Activated naive CD4-positive, alpha-beta T cell treated with anti-CD3 and anti-CD28 coated beads, Interleukin-2, amount 50 U/mL, for 72 hours (primary cell): ENCODE data around the gene C1QTNF12. TPM values are rescaled to one million over a fixed set of nuclear protein-coding genes. Genes with fewer than 3 reads are reported as not detected.

ENCODE experiments used
- ATAC-seq, 2 donors: fragments of 150-1000 bp; cut with Tn5 transposase; 2 replicates each; pipeline ENCODE4 v1.10.0; 2021; ENCODE audit warnings: mild to moderate bottlenecking in 2 of 2, moderate library complexity in 2 of 2
- DNase-seq, 2 donors: peaks; one replicate each; pipeline ENCODE4 v3.0.0; 2021 to 2022; ENCODE audit warnings: low spot score in 2 of 2
- H3K27ac Mint-ChIP-seq, 2 donors: one replicate each; pipeline ENCODE4 v1.8.0; 2022; ENCODE audit warnings: mild to moderate bottlenecking in 2 of 2, mixed read lengths in 2 of 2
- H3K36me3 Mint-ChIP-seq, 2 donors: one replicate each; pipeline ENCODE4 v1.8.0; 2022; ENCODE audit warnings: mixed read lengths in 2 of 2
- H3K9me3 Mint-ChIP-seq, 2 donors: one replicate each; pipeline ENCODE4 v1.8.0; 2022; ENCODE audit warnings: mixed read lengths in 2 of 2
- total RNA-seq, 2 donors: library from RNA; stranded (reverse); gene quantifications; one replicate each; pipeline ENCODE4 v1.2.3, GENCODE V29; 2022

C1QTNF12 gene
- total RNA-seq, 2 donors from 2014 or later: 4.0 to 17.7 TPM

- no peak for ATAC-seq
- Mint-ChIP-seq H3K9me3 (no peaks in the 10 kb centered on the region), H3K27ac (no peak overlapping the region), H3K36me3 (peaks cover 30 to 37% of the 10 kb centered on the region in 2 donors)
- no peak for DNase-seq
These were observed 19.1 kb downstream of the C1QTNF12 start for GRCh38 chr1:1227386-1227785.

GRCh38 chr1:1226566-1227362 lies 19.8 kb downstream of the C1QTNF12 start:
- Mint-ChIP-seq H3K9me3 (no peaks in the 10 kb centered on the region), H3K36me3 (peaks cover 30 to 37% of the 10 kb centered on the region in 2 donors), H3K27ac (no peak overlapping the region)
- DNase-seq (no peak), ATAC-seq (no peak)

- H3K27ac Mint-ChIP-seq: peak overlapping the region in 1 of 2 donors; percentile 44
- H3K36me3 Mint-ChIP-seq: peaks cover 26 to 33% of the 10 kb centered on the region in 2 donors
- DNase-seq: no peak
- H3K9me3 Mint-ChIP-seq: no peaks in the 10 kb centered on the region
- no peak for ATAC-seq
These were observed 20.6 kb downstream of the C1QTNF12 start for GRCh38 chr1:1225913-1226312.

GRCh38 chr1:1225238-1225845 lies 21.2 kb downstream of the C1QTNF12 start:
- H3K36me3 Mint-ChIP-seq: peaks cover 20 to 28% of the 10 kb centered on the region in 2 donors
- H3K27ac Mint-ChIP-seq: peak overlapping the region in 1 of 2 donors; percentile 44
- no peaks in the 10 kb centered on the region for H3K9me3 Mint-ChIP-seq
- ATAC-seq (no peak), DNase-seq (no peak)

- H3K9me3 Mint-ChIP-seq: no peaks in the 10 kb centered on the region
- H3K27ac Mint-ChIP-seq: no peak overlapping the region
- peaks cover 10 to 17% of the 10 kb centered on the region in 2 donors for H3K36me3 Mint-ChIP-seq
- DNase-seq (no peak), ATAC-seq (no peak)
These were observed 22.6 kb downstream of the C1QTNF12 start for GRCh38 chr1:1223891-1224290.

- Mint-ChIP-seq H3K27ac (peak overlapping the region in 1 of 2 donors; percentile 71), H3K36me3 (peaks cover 10 to 17% of the 10 kb centered on the region in 2 donors), H3K9me3 (no peaks in the 10 kb centered on the region)
- ATAC-seq: no peak
- DNase-seq: no peak
These were observed 23.2 kb downstream of the C1QTNF12 start for GRCh38 chr1:1223321-1223720.

- Mint-ChIP-seq H3K27ac (peak overlapping the region in 1 of 2 donors; percentile 71), H3K9me3 (no peaks in the 10 kb centered on the region), H3K36me3 (peaks cover 10 to 17% of the 10 kb centered on the region in 2 donors)
- DNase-seq (no peak), ATAC-seq (no peak)
These were observed 23.8 kb downstream of the C1QTNF12 start for GRCh38 chr1:1222575-1223225.

GRCh38 chr1:1221887-1222574 lies 24.5 kb downstream of the C1QTNF12 start:
- DNase-seq (no peak), ATAC-seq (no peak)
- peak overlapping the region in 1 of 2 donors; percentile 44 for H3K27ac Mint-ChIP-seq
- peaks cover 10 to 18% of the 10 kb centered on the region in 2 donors for H3K36me3 Mint-ChIP-seq
- H3K9me3 Mint-ChIP-seq: no peaks in the 10 kb centered on the region

- no peaks in the 10 kb centered on the region for H3K9me3 Mint-ChIP-seq
- no peak for DNase-seq
- ATAC-seq: no peak
- H3K36me3 Mint-ChIP-seq: peaks cover 10 to 17% of the 10 kb centered on the region in 2 donors
- H3K27ac Mint-ChIP-seq: peak overlapping the region in 1 of 2 donors; percentile 83
These were observed 26.3 kb downstream of the C1QTNF12 start for GRCh38 chr1:1220197-1220596.

- DNase-seq: no peak
- Mint-ChIP-seq H3K27ac (peak overlapping the region; percentile 68 to 83), H3K36me3 (peaks cover 10 to 17% of the 10 kb centered on the region in 2 donors), H3K9me3 (no peaks in the 10 kb centered on the region)
- peak in 1 of 2 donors; percentile 17 for ATAC-seq
These were observed 27.2 kb downstream of the C1QTNF12 start for GRCh38 chr1:1219341-1219740.

GRCh38 chr1:1218524-1219200 lies 27.9 kb downstream of the C1QTNF12 start:
- Mint-ChIP-seq H3K9me3 (no peaks in the 10 kb centered on the region), H3K27ac (peak overlapping the region; percentile 65 to 83), H3K36me3 (peaks cover 10 to 17% of the 10 kb centered on the region in 2 donors)
- no peak for DNase-seq
- ATAC-seq: no peak

GRCh38 chr1:1217621-1218523 lies 28.6 kb downstream of the C1QTNF12 start:
- H3K36me3 Mint-ChIP-seq: peaks cover 4 to 12% of the 10 kb centered on the region in 2 donors
- DNase-seq (no peak), ATAC-seq (peak in 1 of 2 donors; percentile 15)
- H3K9me3 Mint-ChIP-seq: no peaks in the 10 kb centered on the region
- H3K27ac Mint-ChIP-seq: peak overlapping the region; percentile 65 to 83

- DNase-seq (no peak), ATAC-seq (no peak)
- peak overlapping the region; percentile 83 to 91 for H3K27ac Mint-ChIP-seq
- H3K9me3 Mint-ChIP-seq: no peaks in the 10 kb centered on the region
- peaks cover 0 to 8% of the 10 kb centered on the region in 2 donors for H3K36me3 Mint-ChIP-seq
These were observed 29.5 kb downstream of the C1QTNF12 start for GRCh38 chr1:1216770-1217620.

- Mint-ChIP-seq H3K36me3 (peaks cover 0 to 8% of the 10 kb centered on the region in 2 donors), H3K27ac (peak overlapping the region; percentile 74 to 91), H3K9me3 (no peaks in the 10 kb centered on the region)
- no peak for DNase-seq
- ATAC-seq: no peak
These were observed 30.5 kb downstream of the C1QTNF12 start for GRCh38 chr1:1215881-1216605.
